Measurements from ENCODE around the gene ABI3BP.

- TF ChIP-seq CTCF (IDR thresholded peaks at IDR 0.05; ENCODE audit: insufficient read depth, low read length, poor library complexity, severe bottlenecking) (no peak), EZH2phosphoT487 (conservative IDR thresholded peaks at IDR 0.05; ENCODE audit: low read length) (no peak)
Observed at GRCh38 chr3:100746092-100746491, 247.1 kb downstream of the ABI3BP start.

All from SU-DHL-6 (cell line).